Neural cell (in vitro differentiated cells): ENCODE results near the gene SLC29A2. TPM values are rescaled to one million over a fixed set of nuclear protein-coding genes. Genes with fewer than 3 reads are reported as not detected.

ENCODE experiments used
- H2AFZ ChIP-seq: fragments of 200-600, 300-800 bp; sonication (generic), shearing (Covaris generic); 2 replicates; pipeline ENCODE4 v1.6.0; 2014; ENCODE audit warnings: low read depth, mild to moderate bottlenecking, antibody characterized with exemption, low read length, moderate library complexity
- H3F3A ChIP-seq: fragments of 200-600 bp; shearing (Covaris generic); 2 replicates; pipeline ENCODE4 v1.6.1; 2016; ENCODE audit warnings: mild to moderate bottlenecking, moderate library complexity, mixed read lengths, antibody characterized with exemption, low read length; ENCODE audit not compliant: insufficient read depth, poor library complexity, severe bottlenecking
- H3K27ac ChIP-seq: fragments of 200-600, 300-800 bp; sonication (generic), shearing (Covaris generic); 2 replicates; pipeline ENCODE4 v1.5.1; 2014; ENCODE audit warnings: mild to moderate bottlenecking, low read length, moderate library complexity
- H3K27me3 ChIP-seq: fragments of 300-800, 200-600 bp; sonication (generic), shearing (Covaris generic); 2 replicates; pipeline ENCODE4 v1.6.0; 2014; ENCODE audit warnings: mild to moderate bottlenecking, low read depth, low read length, moderate library complexity; ENCODE audit not compliant: insufficient read depth
- H3K36me3 ChIP-seq: fragments of 300-800, 200-600 bp; sonication (generic), shearing (Covaris generic); 2 replicates; pipeline ENCODE4 v1.5.1; 2014; ENCODE audit warnings: mild to moderate bottlenecking, antibody characterized with exemption, low read length, moderate library complexity; ENCODE audit not compliant: insufficient read depth
- H3K4me2 ChIP-seq: fragments of 300-800, 200-600 bp; sonication (generic), shearing (Covaris generic); 2 replicates; pipeline ENCODE4 v1.6.0; 2014; ENCODE audit warnings: mild to moderate bottlenecking, low read length
- H3K4me3 ChIP-seq: fragments of 300-800, 200-600 bp; sonication (generic), shearing (Covaris generic); 2 replicates; pipeline ENCODE4 v1.5.1; 2014; ENCODE audit warnings: mild to moderate bottlenecking, low read length, moderate library complexity
- H3K79me2 ChIP-seq: fragments of 200-600 bp; shearing (Covaris generic); replicated peaks from 2 replicates; pipeline ENCODE4 v1.6.0; 2014; ENCODE audit warnings: mild to moderate bottlenecking, low read length, moderate library complexity; ENCODE audit not compliant: insufficient read depth
- H3K9ac ChIP-seq: fragments of 300-800, 200-600 bp; sonication (generic), shearing (Covaris generic); 2 replicates; pipeline ENCODE4 v1.6.1; 2016; ENCODE audit warnings: mild to moderate bottlenecking, low read length, mixed read lengths
- H3K9me2 ChIP-seq: fragments of 200-600 bp; shearing (Covaris generic); 2 replicates; pipeline ENCODE4 v1.6.1; 2016; ENCODE audit warnings: mild to moderate bottlenecking, low read length, mixed read lengths; ENCODE audit not compliant: insufficient read depth
- H3K9me3 ChIP-seq: fragments of 200-600, 300-800 bp; sonication (generic), shearing (Covaris generic); 2 replicates; pipeline ENCODE4 v1.6.1; 2016; ENCODE audit warnings: mild to moderate bottlenecking, mixed run types, low read length, moderate library complexity, mixed read lengths
- H4K20me1 ChIP-seq: fragments of 200-600 bp; shearing (Covaris generic); 2 replicates; pipeline ENCODE4 v1.6.1; 2016; ENCODE audit warnings: mild to moderate bottlenecking, mixed run types; ENCODE audit not compliant: insufficient read depth
- CTCF ChIP-seq: fragments of 450-650 bp; IDR thresholded peaks from 2 replicates; pipeline ENCODE4 v1.5.1; 2014; ENCODE audit warnings: antibody characterized with exemption, mild to moderate bottlenecking, moderate library complexity; ENCODE audit not compliant: poor library complexity, severe bottlenecking
- EP300 ChIP-seq: fragments of 450-650 bp; conservative IDR thresholded peaks from 2 replicates; pipeline ENCODE4 v1.6.1; 2014; ENCODE audit warnings: antibody characterized with exemption, mild to moderate bottlenecking, moderate library complexity; ENCODE audit not compliant: poor library complexity, severe bottlenecking
- EZH2 ChIP-seq: fragments of 200-600, 300-800 bp; shearing (Covaris generic), sonication (generic); IDR thresholded peaks from 2 replicates; pipeline ENCODE4 v1.6.1; 2014; ENCODE audit warnings: antibody characterized with exemption, low read length, borderline replicate concordance, mild to moderate bottlenecking; ENCODE audit not compliant: insufficient read depth, poor library complexity, severe bottlenecking
- MXI1 ChIP-seq: fragments of 450-650 bp; conservative IDR thresholded peaks from 2 replicates; pipeline ENCODE4 v1.6.1; 2014; ENCODE audit warnings: antibody characterized with exemption, mild to moderate bottlenecking; ENCODE audit not compliant: poor library complexity, severe bottlenecking
- POLR2AphosphoS5 ChIP-seq: IDR thresholded peaks from 2 replicates; pipeline ENCODE4 v1.6.1; 2012
- RAD21 ChIP-seq: fragments of 450-650 bp; conservative IDR thresholded peaks from 2 replicates; pipeline ENCODE4 v1.6.1; 2014; ENCODE audit warnings: antibody characterized with exemption, mild to moderate bottlenecking, moderate library complexity
- REST ChIP-seq: IDR thresholded peaks from 2 replicates; pipeline ENCODE4 v1.6.1; 2012; ENCODE audit warnings: borderline replicate concordance
- SMC3 ChIP-seq: fragments of 450-650 bp; conservative IDR thresholded peaks from 2 replicates; pipeline ENCODE4 v1.6.1; 2014; ENCODE audit warnings: antibody characterized with exemption, mild to moderate bottlenecking, moderate library complexity; ENCODE audit not compliant: poor library complexity
- TAF1 ChIP-seq: IDR thresholded peaks from 2 replicates; pipeline ENCODE4 v1.6.1; 2012; ENCODE audit warnings: low read depth
- polyA plus RNA-seq: library from polyadenylated mRNA; depleted of rRNA; stranded (reverse); fragments of >200 nt; gene quantifications from 2 replicates; pipeline ENCODE4 v1.2.3, GENCODE V29; 2014

SLC29A2 gene
- polyA plus RNA-seq, 1 donor from 2014 or later = 1.7 TPM

GRCh38 chr11:66317322-66317722 is 54.2 kb downstream of the SLC29A2 start:
- H3K27ac ChIP-seq = no peak overlapping the region
- H3K36me3 ChIP-seq = no peaks in the 10 kb centered on the region
- peak overlapping the region; percentile 1 for H3K9ac ChIP-seq
- no peaks in the 10 kb centered on the region for H3K79me2 ChIP-seq
- H3K9me2 ChIP-seq = no peaks in the 10 kb centered on the region
- no peak overlapping the region for H3K4me2 ChIP-seq
- H3K4me3 ChIP-seq = no peak overlapping the region
- H4K20me1 ChIP-seq = no peaks in the 10 kb centered on the region
- peaks cover 2% of the 10 kb centered on the region for H3K27me3 ChIP-seq
- TF ChIP-seq EZH2 (no peak), TAF1 (no peak), RAD21 (no peak), POLR2AphosphoS5 (no peak), MXI1 (no peak), EP300 (no peak), REST (no peak), CTCF (no peak), SMC3 (no peak)
- no peak overlapping the region for H2AFZ ChIP-seq
- H3F3A ChIP-seq = no peaks in the 10 kb centered on the region
- no peaks in the 10 kb centered on the region for H3K9me3 ChIP-seq

- H3K27ac ChIP-seq = no peak within 1 kb of the TSS
- H3K4me3 ChIP-seq = no peak within 1 kb of the TSS
- TF ChIP-seq SMC3 = no peak
- TF ChIP-seq MXI1 = no peak
- TF ChIP-seq EP300 = no peak
- no peak for TF ChIP-seq POLR2AphosphoS5
- TF ChIP-seq EZH2 = no peak
- no peak for TF ChIP-seq REST
- no peak for TF ChIP-seq TAF1
- TF ChIP-seq RAD21 = no peak
- no peak for TF ChIP-seq CTCF
- H3K9me2 ChIP-seq = no peaks in the 10 kb centered on the region
- no peaks in the 10 kb centered on the region for H3F3A ChIP-seq
- peak within 1 kb of the TSS; percentile 1 for H3K9ac ChIP-seq
- no peaks in the 10 kb centered on the region for H4K20me1 ChIP-seq
- no peak within 1 kb of the TSS for H2AFZ ChIP-seq
- no peaks in the 10 kb centered on the region for H3K79me2 ChIP-seq
- H3K27me3 ChIP-seq = peaks cover 6% of the 10 kb centered on the region
- no peaks in the 10 kb centered on the region for H3K9me3 ChIP-seq
- no peak within 1 kb of the TSS for H3K4me2 ChIP-seq
- no peaks in the 10 kb centered on the region for H3K36me3 ChIP-seq
Measured at GRCh38 chr11:66316849-66317251, 54.7 kb downstream of the SLC29A2 start, which contains the start of gene CD248. CD248 (minus strand) TSS chr11:66317044; CDS start chr11:66317027, 17 bp downstream.
